ENCODE results near the gene EFCAB10. TPM values are rescaled to one million over a fixed set of nuclear protein-coding genes. Genes with fewer than 3 reads are reported as not detected.
"Not testable (repeated sequence)": the region's sequence is repeated elsewhere in the genome, so short reads cannot be mapped to it uniquely, and the experiment has no call there.

Gene EFCAB10
- total and polyA plus RNA-seq, 2 of the 13 experiments (the other 11 are each of a cell fraction or from before 2014, with no cell fraction given) = 0.40 TPM; not detected in 1

GRCh38 chr7:105600720-105601550 lies 19.6 kb upstream of the EFCAB10 start (continued):
- TF ChIP-seq DZIP1 (CRISPR knock-in tag; IDR thresholded peaks at IDR 0.05) = no peak

DNA sequence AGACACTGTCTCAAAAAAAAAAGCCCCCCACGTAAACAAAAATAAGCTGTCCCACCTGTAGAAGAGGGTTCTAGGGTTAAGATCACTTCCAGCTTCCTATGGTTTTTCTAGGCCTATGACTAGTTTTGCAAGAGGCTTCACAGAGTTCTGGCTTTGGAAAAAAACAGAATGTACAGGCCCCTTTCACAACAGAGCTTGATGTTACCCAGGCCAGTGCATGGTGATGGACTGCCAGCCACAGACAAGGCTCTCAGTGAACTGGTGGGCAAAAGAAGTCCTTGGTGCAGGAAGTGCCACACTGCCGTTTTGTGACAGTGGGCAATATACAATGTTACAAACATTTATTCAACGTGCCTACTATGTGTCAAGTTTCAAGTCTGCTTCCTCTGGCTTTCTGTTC lies 18.3 kb upstream of the EFCAB10 start:
- intact Hi-C loops (cut with micrococcal nuclease; ENCODE audit: unreplicated experiment) (no loop called here), in situ Hi-C loops (cut with HindIII; ENCODE audit: extremely low pct_ligation_motif_present, low pct_unique_long_range_greater_than_20kb) (no loop called here)
- FAIRE-seq (no peak), DNase-seq (ENCODE audit: low spot score) (no peak), ATAC-seq (peak; percentile 27; the same call in 1 of the 3 replicates)
- Histone ChIP-seq H3K9ac (ENCODE audit: insufficient read depth, low read depth, low read length) (no peak overlapping the region), H3K4me1 (ENCODE audit: insufficient read depth, low read length) (no peaks in the 10 kb centered on the region), H3K27ac (ENCODE audit: extremely low read length, insufficient read depth, low read length) (no peak overlapping the region), H3K27me3 (ENCODE audit: control insufficient read depth in 1 of 2, insufficient read depth in 2 of 2, low read length in 2 of 2) (peaks cover 0 to 3% of the 10 kb centered on the region in 2 experiments; a peak in 3 of 5 replicates), H2AFZ (ENCODE audit: low read length) (no peak overlapping the region), H3K9me3 (ENCODE audit: low read length) (no peaks in the 10 kb centered on the region), H3K4me2 (ENCODE audit: low read depth, low read length) (no peak overlapping the region), H3K4me3 (replicated peaks in 1 of 3; ENCODE audit: insufficient read depth in 1 of 3, low read depth in 2 of 3, low read length in 3 of 3) (no peak overlapping the region), H3K36me3 (replicated peaks in 1 of 2; ENCODE audit: control insufficient read depth in 1 of 2, insufficient read depth in 2 of 2, low read length in 2 of 2) (no peaks in the 10 kb centered on the region), H3K79me2 (ENCODE audit: insufficient read depth, low read length) (no peaks in the 10 kb centered on the region), H4K20me1 (ENCODE audit: insufficient read depth, low read length) (no peaks in the 10 kb centered on the region)
- WGBS (ENCODE audit: low lambda C conversion rate) = 13% methylated on average over 3 of the region's 3 CpGs
- ChIA-PET POLR2A (no interaction called here), CTCF (ENCODE audit: low intra/inter-chr PET ratio, low total read pairs) (no interaction called here)
- TF ChIP-seq POLR2G (IDR thresholded peaks at IDR 0.05; ENCODE audit: low read depth, low read length) = no peak
- BruUV-seq (replicated peaks) = no TSS peak

DNA sequence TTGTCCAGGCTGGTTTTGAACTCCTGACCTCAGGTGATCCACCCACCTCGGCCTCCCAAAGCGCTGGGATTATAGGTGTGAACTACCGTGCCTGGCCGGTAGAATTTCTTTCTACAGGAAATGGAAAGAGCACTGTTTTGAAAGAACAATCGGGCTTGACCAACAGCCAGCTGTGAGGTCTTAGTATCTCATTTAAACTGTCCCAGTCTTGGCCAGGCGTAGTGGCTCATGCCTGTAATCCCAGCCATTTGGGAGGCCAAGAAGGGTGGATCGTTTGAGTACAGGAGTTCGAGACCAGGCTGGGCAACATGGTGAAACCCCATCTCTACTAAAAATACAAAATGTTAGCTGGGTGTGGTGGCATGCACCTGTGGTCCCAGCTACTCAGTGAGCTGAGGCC lies 17.8 kb upstream of the EFCAB10 start:
- H3K9me3 ChIP-seq (ENCODE audit: low read length); H2AFZ ChIP-seq (ENCODE audit: low read length); H3K27ac ChIP-seq (ENCODE audit: extremely low read length, insufficient read depth, low read length); H3K36me3 ChIP-seq (replicated peaks in 1 of 2; ENCODE audit: control insufficient read depth in 1 of 2, insufficient read depth in 2 of 2, low read length in 2 of 2); H4K20me1 ChIP-seq (ENCODE audit: insufficient read depth, low read length); H3K4me3 ChIP-seq (replicated peaks in 1 of 3; ENCODE audit: insufficient read depth in 1 of 3, low read depth in 2 of 3, low read length in 3 of 3); DNase-seq (ENCODE audit: low spot score); H3K4me2 ChIP-seq (ENCODE audit: low read depth, low read length); BruUV-seq (replicated peaks); in situ Hi-C loops (cut with HindIII; ENCODE audit: extremely low pct_ligation_motif_present, low pct_unique_long_range_greater_than_20kb); intact Hi-C loops (cut with micrococcal nuclease; ENCODE audit: unreplicated experiment); FAIRE-seq; CTCF ChIA-PET (ENCODE audit: low intra/inter-chr PET ratio, low total read pairs); POLR2A ChIA-PET; ATAC-seq; H3K4me1 ChIP-seq (ENCODE audit: insufficient read depth, low read length); H3K9ac ChIP-seq (ENCODE audit: insufficient read depth, low read depth, low read length); H3K79me2 ChIP-seq (ENCODE audit: insufficient read depth, low read length); H3K27me3 ChIP-seq (ENCODE audit: control insufficient read depth in 1 of 2, insufficient read depth in 2 of 2, low read length in 2 of 2): not testable (repeated sequence)
- WGBS (ENCODE audit: low lambda C conversion rate) = 39% methylated on average over 8 of the region's 8 CpGs
